Caco-2 (cell line): ENCODE measurements around the gene SUPT3H. TPM values are rescaled to one million over a fixed set of nuclear protein-coding genes. Genes with fewer than 3 reads are reported as not detected.

Experiments used
- BruUV-seq: library from RNA; stranded (reverse); fragments of 400-500 nt; replicated peaks from 2 replicates; lab custom pipeline; 2021; lab: Mats Ljungman, UMichigan
- CTCF ChIA-PET: fragments of 300-600 bp; sonication (Branson Sonifier 250); formaldehyde crosslinking; loops from one replicate; lab custom pipeline; 2022; ENCODE audit warnings: antibody characterized with exemption; lab: Charles Lee
- POLR2A ChIA-PET: fragments of 300-600 bp; sonication (Branson Sonifier 250); formaldehyde crosslinking; loops from one replicate; lab custom pipeline; 2022; ENCODE audit warnings: antibody characterized with exemption; lab: Charles Lee
- DNase-seq, 2 experiments: peaks; one replicate each; pipeline versions ENCODE4 v3.0.0 to v3.0.0-alpha.2; 2020 to 2022
- H3K27me3 ChIP-seq: replicated peaks from 2 replicates; pipeline ENCODE4 v1.6.0; 2011; ENCODE audit warnings: low read length; ENCODE audit not compliant: control insufficient read depth, insufficient read depth
- H3K36me3 ChIP-seq: 2 replicates; pipeline ENCODE4 v1.5.1; 2011; ENCODE audit warnings: low read length; ENCODE audit not compliant: control insufficient read depth, insufficient read depth
- H3K4me1 ChIP-seq: fragments of 250-450 bp; sonication (Bioruptor Pico); 2 replicates; pipeline ENCODE4 v1.5.1; 2020; ENCODE audit warnings: mild to moderate bottlenecking
- H3K4me3 ChIP-seq: 2 replicates; pipeline ENCODE4 v1.5.1; 2011; ENCODE audit warnings: low read depth, mild to moderate bottlenecking, control low read depth, low read length
- H3K9me3 ChIP-seq: fragments of 250-450 bp; sonication (Bioruptor Pico); 2 replicates; pipeline ENCODE4 v1.5.1; 2020; ENCODE audit warnings: mild to moderate bottlenecking, moderate library complexity
- H3K27ac Mint-ChIP-seq: one replicate; pipeline ENCODE4 v1.8.0; 2022; ENCODE audit warnings: mixed read lengths; ENCODE audit not compliant: unreplicated experiment
- H3K27me3 Mint-ChIP-seq: one replicate; pipeline ENCODE4 v1.8.0; 2022; ENCODE audit warnings: mixed read lengths; ENCODE audit not compliant: insufficient read depth, unreplicated experiment
- H3K36me3 Mint-ChIP-seq: one replicate; pipeline ENCODE4 v1.8.0; 2022; ENCODE audit warnings: mild to moderate bottlenecking, mixed read lengths; ENCODE audit not compliant: insufficient read depth, unreplicated experiment
- H3K4me1 Mint-ChIP-seq: one replicate; pipeline ENCODE4 v1.8.0; 2022; ENCODE audit warnings: low read depth, mixed read lengths; ENCODE audit not compliant: unreplicated experiment
- H3K4me3 Mint-ChIP-seq: one replicate; pipeline ENCODE4 v1.8.0; 2022; ENCODE audit warnings: mild to moderate bottlenecking, moderate library complexity, mixed read lengths; ENCODE audit not compliant: unreplicated experiment
- H3K9me3 Mint-ChIP-seq: one replicate; pipeline ENCODE4 v1.8.0; 2022; ENCODE audit warnings: mixed read lengths; ENCODE audit not compliant: unreplicated experiment
- intact Hi-C: fragments of 100-400 bp; cut with micrococcal nuclease; formaldehyde crosslinking; loops from one replicate; pipeline ENCODE4 v1.10.0; 2022; ENCODE audit not compliant: unreplicated experiment
- total RNA-seq: library from RNA; stranded (reverse); gene quantifications from 2 replicates; pipeline ENCODE4 v1.2.3, GENCODE V29; 2022
- TF ChIP-seq, protein P1 (sequence below), 2 experiments: fragments of 200-600 bp in 1 of 2; IDR thresholded peaks; 1 replicate in 1 of 2; 2 replicates in 1 of 2; pipeline versions ENCODE4 v1.5.1 to v1.8.0; 2011 to 2022; ENCODE audit warnings: antibody characterized with exemption in 1 of 2, control low read depth in 1 of 2, inconsistent platforms in 1 of 2, low read depth in 1 of 2, low read length in 1 of 2, mild to moderate bottlenecking in 1 of 2, moderate library complexity in 1 of 2; ENCODE audit not compliant: insufficient read depth in 1 of 2, severe bottlenecking in 1 of 2, unreplicated experiment in 1 of 2

The SUPT3H gene
- total RNA-seq, 1 experiment from 2014 or later = 13.2 TPM

DNA sequence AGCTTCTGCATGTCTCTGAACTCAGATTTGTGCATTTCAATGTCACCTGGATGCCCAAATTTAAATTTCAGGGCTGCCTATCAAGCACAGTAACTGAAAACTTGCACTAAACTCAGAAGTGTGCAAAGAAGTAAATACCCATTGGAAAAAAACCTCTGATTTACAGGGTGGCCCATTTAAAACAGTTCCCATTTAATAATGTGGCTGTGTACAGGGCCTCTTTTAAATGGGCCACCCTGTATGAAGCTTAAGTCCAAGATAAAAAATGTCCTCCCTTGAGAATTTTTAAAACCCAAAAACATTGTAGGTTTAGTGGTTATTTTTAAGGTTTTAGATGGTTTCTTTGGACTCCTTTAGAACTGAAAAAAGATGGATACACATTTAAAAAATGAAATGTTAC lies 251.7 kb downstream of the SUPT3H start:
- H3K4me1 ChIP-seq = no peaks in the 10 kb centered on the region
- ChIA-PET CTCF (no interaction called here), POLR2A (no interaction called here)
- BruUV-seq = no TSS peak
- no peaks in the 10 kb centered on the region for H3K36me3 ChIP-seq
- Mint-ChIP-seq H3K9me3 (no peaks in the 10 kb centered on the region), H3K36me3 (no peaks in the 10 kb centered on the region), H3K4me3 (no peak overlapping the region), H3K27me3 (no peaks in the 10 kb centered on the region), H3K4me1 (no peaks in the 10 kb centered on the region), H3K27ac (no peak overlapping the region)
- intact Hi-C loops = no loop called here
- no peak overlapping the region for H3K4me3 ChIP-seq
- TF ChIP-seq, protein P1, sequence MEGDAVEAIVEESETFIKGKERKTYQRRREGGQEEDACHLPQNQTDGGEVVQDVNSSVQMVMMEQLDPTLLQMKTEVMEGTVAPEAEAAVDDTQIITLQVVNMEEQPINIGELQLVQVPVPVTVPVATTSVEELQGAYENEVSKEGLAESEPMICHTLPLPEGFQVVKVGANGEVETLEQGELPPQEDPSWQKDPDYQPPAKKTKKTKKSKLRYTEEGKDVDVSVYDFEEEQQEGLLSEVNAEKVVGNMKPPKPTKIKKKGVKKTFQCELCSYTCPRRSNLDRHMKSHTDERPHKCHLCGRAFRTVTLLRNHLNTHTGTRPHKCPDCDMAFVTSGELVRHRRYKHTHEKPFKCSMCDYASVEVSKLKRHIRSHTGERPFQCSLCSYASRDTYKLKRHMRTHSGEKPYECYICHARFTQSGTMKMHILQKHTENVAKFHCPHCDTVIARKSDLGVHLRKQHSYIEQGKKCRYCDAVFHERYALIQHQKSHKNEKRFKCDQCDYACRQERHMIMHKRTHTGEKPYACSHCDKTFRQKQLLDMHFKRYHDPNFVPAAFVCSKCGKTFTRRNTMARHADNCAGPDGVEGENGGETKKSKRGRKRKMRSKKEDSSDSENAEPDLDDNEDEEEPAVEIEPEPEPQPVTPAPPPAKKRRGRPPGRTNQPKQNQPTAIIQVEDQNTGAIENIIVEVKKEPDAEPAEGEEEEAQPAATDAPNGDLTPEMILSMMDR (IDR thresholded peaks at IDR 0.05; ENCODE audit: insufficient read depth in 1 of 2, low read depth in 1 of 2, low read length in 1 of 2, severe bottlenecking in 1 of 2, unreplicated experiment in 1 of 2) = no peak
- H3K27me3 ChIP-seq = no peaks in the 10 kb centered on the region
- DNase-seq = no peak
- no peaks in the 10 kb centered on the region for H3K9me3 ChIP-seq

DNA sequence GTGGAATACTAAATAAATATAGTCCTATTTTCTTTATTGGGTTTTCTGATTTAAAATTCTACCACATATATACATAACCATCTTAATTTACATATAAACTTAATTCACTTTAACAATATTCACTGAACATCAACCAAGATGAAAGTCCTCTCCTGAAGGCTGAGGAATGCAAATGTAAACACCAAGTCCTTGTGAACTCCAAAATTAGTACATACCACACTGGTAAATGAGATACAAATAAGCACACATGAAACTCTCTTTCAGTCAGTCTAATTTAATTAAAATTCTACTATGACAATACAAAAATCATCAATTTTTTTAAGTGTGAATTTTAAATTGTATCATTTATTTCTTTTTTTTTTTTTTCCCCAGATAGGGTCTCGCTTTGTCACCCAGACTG lies 254.7 kb downstream of the SUPT3H start:
- H3K36me3 ChIP-seq = no peaks in the 10 kb centered on the region
- POLR2A ChIA-PET = no interaction called here
- Mint-ChIP-seq H3K9me3 (no peaks in the 10 kb centered on the region), H3K36me3 (no peaks in the 10 kb centered on the region), H3K27me3 (no peaks in the 10 kb centered on the region), H3K4me3 (no peak overlapping the region), H3K27ac (no peak overlapping the region), H3K4me1 (no peaks in the 10 kb centered on the region)
- H3K4me1 ChIP-seq = no peaks in the 10 kb centered on the region
- H3K9me3 ChIP-seq = no peaks in the 10 kb centered on the region
- CTCF ChIA-PET = no interaction called here
- intact Hi-C loops = no loop called here
- BruUV-seq = no TSS peak
- TF ChIP-seq, protein P1 (IDR thresholded peaks at IDR 0.05; ENCODE audit: insufficient read depth in 1 of 2, low read depth in 1 of 2, low read length in 1 of 2, severe bottlenecking in 1 of 2, unreplicated experiment in 1 of 2) = no peak
- no peak for DNase-seq
- H3K27me3 ChIP-seq = no peaks in the 10 kb centered on the region
- no peak overlapping the region for H3K4me3 ChIP-seq

DNA sequence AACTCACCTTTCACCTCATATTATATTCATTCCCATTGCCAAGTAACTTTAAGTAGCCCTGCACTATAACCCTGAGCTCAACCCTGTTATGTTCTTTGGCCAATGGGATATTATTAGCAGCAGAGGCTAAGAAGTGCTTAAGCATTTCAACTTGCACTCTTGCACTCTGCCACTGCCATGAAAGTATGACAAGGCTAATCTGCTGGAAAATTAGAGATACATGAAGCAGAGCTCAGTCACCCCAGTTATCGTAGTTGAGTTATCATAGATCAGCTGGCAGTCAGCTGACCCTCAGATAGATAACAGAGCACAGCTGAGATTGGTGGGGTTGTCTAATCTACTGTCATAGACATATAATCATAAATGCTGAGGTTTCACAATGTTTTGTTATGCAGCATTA lies 259.0 kb downstream of the SUPT3H start:
- intact Hi-C loops = no loop called here

More for the DNA sequence above, 259.0 kb downstream of the SUPT3H start:
- TF ChIP-seq, protein P1 (IDR thresholded peaks at IDR 0.05; ENCODE audit: insufficient read depth in 1 of 2, low read depth in 1 of 2, low read length in 1 of 2, severe bottlenecking in 1 of 2, unreplicated experiment in 1 of 2) = no peak
- Mint-ChIP-seq H3K27me3 (no peaks in the 10 kb centered on the region), H3K4me1 (no peaks in the 10 kb centered on the region), H3K9me3 (no peaks in the 10 kb centered on the region), H3K4me3 (no peak overlapping the region), H3K27ac (no peak overlapping the region), H3K36me3 (no peaks in the 10 kb centered on the region)
- Histone ChIP-seq H3K4me3 (no peak overlapping the region), H3K36me3 (no peaks in the 10 kb centered on the region), H3K9me3 (no peaks in the 10 kb centered on the region), H3K4me1 (no peaks in the 10 kb centered on the region), H3K27me3 (no peaks in the 10 kb centered on the region)
- BruUV-seq = no TSS peak
- CTCF ChIA-PET = no interaction called here
- POLR2A ChIA-PET = no interaction called here
- DNase-seq = no peak
